IPS-18c (cell line): ENCODE data around the gene LCN1.

ENCODE experiments used
- H3K4me3 ChIP-seq: 2 replicates; pipeline ENCODE4 v1.7.0; 2013; ENCODE audit warnings: low read depth, mild to moderate bottlenecking, low read length, moderate library complexity; ENCODE audit not compliant: insufficient read depth
- H3K9me3 ChIP-seq: one replicate; pipeline ENCODE4 v1.6.1; 2013; ENCODE audit warnings: mild to moderate bottlenecking, low read length, moderate library complexity; ENCODE audit not compliant: control insufficient read depth, insufficient read depth

Gene LCN1

DNA sequence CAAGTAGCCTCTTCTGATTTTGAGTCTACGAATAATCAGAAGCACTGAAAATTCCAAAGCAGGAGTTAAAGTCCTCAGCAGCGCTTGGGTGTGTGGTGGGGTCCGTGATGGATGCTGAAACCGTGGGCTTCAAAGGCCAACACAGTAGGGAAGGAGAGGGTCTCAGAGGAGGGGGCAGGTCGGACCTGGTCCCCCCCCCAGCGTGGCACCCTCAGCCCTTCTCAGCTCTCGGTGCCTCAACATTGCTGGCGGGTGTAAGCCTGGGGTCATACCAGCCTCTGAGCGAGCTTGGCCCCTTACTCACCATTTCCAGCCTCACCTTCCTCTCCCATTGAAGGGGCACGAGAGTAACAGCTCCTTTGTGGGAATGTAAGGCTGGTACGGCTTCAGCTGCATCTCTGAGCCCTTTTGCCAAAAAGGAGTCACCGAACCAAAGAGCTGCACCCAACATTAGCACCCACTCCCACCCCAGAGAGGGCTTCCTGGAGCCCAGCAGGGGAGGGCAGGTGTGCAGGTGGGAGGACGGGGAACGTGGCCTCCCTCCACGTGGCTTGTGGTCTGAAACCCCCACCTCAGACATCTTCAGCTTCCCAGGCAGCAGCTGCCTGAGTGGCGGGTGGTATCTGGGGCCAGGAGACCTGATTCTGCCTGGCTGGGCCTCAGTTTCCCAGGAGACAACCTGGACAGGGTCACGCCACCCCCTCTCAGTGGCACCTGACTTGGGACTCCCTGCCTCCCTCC, 6.7 kb upstream of the LCN1 start:
- Histone ChIP-seq H3K9me3 (no peaks in the 10 kb centered on the region), H3K4me3 (no peak overlapping the region)

DNA sequence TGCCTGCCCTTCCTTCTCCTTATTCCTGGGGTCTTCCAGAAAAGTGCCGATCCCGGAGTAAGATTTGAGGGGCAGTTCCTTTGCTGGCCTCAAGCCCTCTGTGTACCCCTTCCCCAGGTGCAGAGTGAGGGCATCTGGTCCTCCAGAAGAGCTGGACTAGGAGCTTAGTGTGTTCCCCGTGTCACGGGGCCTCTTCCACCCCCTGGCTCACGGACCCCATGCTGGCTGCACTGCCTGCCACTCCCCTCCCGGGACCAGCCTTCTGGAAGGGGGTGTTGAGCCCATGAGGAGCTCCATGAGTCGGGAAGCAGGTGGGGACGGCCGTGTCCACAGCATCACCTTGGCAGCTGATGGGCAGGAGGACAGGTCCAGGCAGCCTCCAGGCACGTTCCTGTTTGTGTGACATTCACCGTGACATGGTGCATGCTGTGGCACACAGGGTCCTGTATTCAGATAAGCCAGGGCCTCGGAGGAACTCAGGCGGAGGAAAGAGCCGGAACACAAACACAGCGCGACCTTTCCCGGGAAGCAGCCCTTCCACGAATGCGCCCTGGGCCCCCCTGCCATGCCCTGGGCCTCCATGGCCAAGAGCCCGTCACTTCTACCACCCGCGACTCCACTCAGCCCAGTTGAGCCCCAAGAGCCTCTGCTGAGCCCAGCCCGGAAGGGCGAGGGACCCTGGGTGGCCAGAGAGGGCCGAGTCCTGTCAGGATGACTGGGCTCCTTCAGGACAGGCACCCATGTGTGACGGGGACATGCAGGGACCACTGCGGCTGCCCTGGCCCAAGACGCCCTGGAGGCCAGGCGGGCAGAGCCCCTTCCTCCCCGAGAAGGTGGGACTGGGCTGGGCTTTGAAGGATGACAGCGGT, 5.9 kb upstream of the LCN1 start:
- Histone ChIP-seq H3K4me3 (no peak overlapping the region), H3K9me3 (no peaks in the 10 kb centered on the region)

DNA sequence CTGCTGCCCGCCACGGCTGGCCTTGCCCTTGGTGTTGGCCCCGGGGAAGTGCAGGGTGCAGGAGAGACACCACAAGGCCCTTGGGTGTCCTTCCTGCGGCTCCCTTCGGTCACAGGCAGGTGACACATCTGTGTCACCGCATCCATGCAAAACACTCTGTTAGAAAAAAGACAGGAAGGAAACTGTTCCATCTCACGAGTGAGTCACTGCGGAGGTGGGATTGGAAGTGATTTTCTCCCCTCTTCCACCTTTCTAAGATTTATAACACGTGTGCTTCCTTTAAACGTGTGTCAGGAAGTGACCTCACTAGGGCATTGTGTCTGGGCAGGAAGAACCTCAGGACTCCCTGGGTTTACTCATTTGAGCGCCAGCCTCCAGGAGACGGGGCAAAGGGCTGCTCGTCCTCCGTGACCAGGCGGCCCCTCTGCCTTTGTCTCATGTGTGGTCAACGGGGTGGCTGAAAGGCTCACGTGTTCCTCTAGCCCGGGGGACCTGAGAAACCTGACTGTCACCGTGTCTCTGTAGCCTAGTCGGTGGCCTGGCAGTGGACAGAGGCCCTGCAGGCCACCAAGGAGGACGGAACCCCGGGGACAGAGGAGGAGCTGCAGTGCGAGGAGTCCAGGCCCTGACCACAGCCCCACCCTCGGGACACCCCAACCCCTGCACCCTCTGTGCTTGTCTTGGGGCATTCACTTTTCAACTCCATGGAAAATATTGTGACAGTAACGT, 4.9 kb upstream of the LCN1 start:
- no peak overlapping the region for H3K4me3 ChIP-seq
- H3K9me3 ChIP-seq = no peaks in the 10 kb centered on the region

DNA sequence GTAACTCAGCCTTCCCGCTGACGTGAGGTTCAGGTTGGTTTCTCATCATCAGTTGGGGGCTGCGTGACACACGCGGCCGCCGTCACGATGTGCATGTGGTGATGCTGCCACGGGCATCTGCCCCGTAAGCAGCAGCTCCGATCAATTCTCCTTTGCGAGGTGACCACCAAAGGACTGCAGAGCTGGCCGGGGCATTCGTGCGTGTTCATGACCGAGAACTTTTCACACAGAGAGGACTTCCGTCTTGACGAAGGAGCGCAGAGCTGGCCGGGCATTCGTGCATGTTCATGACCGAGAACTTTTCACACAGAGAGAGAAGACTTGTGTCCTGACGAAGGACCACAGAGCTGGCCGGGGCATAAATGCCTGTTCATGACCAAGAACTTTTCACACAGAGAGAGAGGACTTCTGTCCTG, 3.8 kb upstream of the LCN1 start:
- Histone ChIP-seq H3K4me3 (no peak overlapping the region), H3K9me3 (no peaks in the 10 kb centered on the region)

DNA sequence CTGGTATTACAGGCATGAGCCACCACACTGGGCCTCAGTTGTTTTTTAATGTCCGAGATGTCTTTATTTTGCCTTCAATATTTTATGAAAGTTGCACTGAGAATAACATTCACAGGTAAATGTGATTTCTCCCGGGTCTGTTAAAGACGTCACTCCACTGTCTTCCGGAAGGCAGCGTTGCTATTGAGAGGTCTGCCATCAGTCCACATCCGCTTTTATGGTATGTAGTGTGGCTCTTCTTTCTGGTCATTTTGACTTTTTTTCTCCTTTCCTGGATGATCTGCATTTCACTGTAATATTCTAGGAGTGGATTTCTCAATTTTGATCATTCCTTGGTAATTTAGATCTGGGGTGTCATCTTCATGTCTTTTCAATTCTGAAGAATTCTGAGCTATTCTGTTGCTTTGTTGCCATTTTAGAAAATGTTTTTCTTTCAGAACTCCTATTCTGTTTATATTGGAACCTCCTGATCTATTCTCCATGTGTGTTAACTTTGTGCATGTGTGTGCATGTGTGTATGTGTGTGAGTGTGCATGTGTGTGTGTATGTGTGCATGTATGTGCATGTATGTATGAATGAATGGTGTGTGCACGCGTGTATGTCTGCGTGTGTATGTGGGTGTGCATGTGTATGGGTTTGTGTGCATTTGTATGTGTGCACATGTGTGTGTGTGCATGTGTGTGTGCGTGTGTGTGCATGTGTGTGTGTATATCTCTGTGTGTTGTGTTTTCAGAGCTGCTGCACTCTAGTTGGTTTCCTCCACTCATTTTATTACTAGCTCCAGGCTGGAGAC, 1.9 kb upstream of the LCN1 start:
- Histone ChIP-seq H3K9me3 (no peaks in the 10 kb centered on the region), H3K4me3 (no peak overlapping the region)

DNA sequence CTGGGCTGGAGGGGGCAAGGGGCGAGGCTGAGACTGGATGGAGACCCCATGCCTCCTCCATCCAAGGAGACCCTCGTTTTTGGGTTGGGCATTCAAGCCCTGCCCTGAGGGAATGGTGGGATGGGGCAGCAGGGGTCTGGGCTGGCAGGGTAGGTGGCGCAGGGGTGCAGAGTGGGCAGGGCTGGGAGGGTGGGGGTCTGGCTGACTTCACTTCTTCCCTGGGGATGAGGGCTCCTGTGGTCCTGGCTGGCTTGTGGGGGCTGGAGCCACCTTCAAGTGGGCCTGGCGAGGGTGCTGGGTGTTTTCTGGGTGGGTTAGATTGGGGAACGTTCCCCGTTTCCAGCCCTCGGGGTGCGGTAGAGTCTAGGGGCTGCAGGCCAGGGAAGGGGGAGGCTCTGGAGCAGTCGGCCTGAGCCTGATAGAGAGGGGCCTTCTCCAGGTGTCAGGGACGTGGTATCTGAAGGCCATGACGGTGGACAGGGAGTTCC, 412 bp downstream of the LCN1 start:
- Histone ChIP-seq H3K4me3 (no peak overlapping the region), H3K9me3 (no peaks in the 10 kb centered on the region)

DNA sequence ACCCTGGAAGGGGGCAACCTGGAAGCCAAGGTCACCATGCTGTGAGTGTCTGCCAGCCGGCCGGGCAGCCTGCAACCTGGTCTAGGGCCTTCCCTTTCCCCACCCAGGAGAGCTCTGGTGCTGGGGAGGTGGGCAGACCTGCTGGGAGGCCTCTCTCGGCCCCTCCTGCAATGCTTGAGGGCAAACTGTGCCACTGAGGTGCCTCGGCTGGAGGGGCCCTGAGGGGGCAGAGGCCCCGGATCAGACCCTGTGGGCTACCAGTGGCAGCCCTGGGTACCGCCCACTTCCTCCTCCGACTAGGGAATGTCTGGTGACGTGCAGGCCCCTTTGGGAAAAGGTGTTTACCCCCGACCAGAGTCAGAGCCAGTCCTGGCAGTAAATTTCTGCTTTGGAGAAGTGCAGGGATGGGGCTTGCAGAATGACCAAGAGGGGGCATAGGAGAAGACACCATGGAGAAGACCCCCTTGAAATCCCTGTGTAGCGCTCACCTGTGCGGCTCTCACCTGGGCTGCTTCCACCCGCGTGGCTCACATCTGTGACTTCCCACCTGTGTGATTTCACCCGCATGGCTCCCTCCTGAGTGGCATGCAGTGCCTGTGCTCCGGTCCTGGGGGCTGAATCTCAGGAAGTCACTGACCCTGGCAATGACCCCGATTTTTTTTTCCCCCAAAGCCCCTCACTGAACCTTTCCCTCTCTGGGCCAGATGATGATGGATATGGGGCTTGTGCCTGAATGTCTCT, 1.1 kb downstream of the LCN1 start:
- Histone ChIP-seq H3K9me3 (no peaks in the 10 kb centered on the region), H3K4me3 (no peak overlapping the region)

DNA sequence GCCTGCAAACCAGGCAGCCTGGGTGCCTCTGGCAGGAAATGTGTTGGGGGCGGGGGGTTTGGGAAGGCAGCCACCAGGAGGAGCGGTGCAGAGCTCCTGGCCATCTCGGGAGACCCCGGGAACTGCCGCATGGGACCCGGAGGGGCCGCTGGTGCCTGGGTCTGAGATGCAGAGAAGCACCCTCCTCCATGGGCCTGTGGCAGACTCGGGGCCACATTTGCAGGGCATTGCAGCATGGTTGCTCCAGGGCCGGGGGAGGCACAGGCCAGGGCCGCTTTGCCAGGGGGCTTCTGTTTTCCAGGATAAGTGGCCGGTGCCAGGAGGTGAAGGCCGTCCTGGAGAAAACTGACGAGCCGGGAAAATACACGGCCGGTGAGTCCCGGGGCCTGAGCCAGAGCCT, 1.7 kb downstream of the LCN1 start:
- no peak overlapping the region for H3K4me3 ChIP-seq
- H3K9me3 ChIP-seq = no peaks in the 10 kb centered on the region

DNA sequence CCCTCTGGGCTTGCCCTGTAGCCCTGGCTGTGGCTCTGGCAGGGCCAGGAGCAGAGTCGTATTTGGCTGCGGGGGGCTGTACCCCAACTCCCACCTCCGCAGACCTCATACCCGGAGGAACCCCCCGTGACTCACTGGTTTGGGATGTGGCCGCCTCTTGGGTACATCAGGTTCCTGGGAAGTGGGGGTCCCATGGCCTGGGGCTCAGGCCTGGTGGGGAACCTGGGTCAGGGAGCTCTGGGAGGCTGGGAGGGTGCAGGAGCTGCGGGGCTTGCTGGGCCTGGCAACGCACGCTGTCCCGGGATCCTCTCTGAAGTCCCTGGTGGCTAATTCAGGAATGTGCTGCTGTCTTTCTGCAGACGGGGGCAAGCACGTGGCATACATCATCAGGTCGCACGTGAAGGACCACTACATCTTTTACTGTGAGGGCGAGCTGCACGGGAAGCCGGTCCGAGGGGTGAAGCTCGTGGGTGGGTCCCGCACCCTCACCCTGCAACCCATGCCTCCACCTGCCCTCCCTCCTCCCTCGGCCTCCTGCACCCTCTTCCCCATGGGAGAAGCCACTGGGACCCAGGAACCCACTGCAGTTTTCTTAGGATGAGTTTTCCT, 2.4 kb downstream of the LCN1 start:
- Histone ChIP-seq H3K4me3 (no peak overlapping the region), H3K9me3 (no peaks in the 10 kb centered on the region)

DNA sequence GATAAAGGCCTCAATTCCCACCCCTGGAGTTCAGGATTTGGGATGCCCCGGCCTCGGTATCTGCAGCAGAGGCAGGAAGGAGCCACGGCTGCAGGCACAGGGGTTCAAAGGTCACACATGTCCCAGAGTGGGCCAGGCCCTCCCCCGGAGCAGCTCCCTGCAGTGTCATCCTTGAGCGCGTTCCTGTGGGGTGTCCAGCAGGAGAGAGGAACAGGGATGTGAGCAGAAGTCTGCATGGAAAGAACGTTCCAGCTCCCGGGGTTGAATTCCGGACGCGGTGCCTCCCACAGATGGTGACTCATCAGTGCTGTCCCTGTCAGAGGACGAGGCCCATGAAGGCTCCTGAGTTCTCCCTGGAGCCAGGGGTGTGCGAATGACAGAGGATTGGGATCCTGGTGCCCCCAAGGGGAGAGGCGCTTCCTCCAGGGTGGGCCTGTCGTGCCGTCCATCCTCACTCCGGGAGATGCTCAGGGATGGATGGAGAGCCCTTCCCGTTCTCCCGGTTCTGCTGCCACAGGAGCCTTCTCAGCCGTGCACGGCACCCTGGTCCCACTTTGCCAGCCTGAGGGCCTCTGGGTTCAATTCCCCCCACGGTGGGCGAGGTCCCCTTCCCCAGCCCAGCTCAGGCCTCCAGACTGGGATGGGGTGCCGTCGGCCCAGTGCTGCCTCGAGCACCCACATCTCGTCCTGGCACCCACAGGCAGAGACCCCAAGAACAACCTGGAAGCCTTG, 3.1 kb downstream of the LCN1 start:
- no peak overlapping the region for H3K4me3 ChIP-seq
- H3K9me3 ChIP-seq = no peaks in the 10 kb centered on the region

DNA sequence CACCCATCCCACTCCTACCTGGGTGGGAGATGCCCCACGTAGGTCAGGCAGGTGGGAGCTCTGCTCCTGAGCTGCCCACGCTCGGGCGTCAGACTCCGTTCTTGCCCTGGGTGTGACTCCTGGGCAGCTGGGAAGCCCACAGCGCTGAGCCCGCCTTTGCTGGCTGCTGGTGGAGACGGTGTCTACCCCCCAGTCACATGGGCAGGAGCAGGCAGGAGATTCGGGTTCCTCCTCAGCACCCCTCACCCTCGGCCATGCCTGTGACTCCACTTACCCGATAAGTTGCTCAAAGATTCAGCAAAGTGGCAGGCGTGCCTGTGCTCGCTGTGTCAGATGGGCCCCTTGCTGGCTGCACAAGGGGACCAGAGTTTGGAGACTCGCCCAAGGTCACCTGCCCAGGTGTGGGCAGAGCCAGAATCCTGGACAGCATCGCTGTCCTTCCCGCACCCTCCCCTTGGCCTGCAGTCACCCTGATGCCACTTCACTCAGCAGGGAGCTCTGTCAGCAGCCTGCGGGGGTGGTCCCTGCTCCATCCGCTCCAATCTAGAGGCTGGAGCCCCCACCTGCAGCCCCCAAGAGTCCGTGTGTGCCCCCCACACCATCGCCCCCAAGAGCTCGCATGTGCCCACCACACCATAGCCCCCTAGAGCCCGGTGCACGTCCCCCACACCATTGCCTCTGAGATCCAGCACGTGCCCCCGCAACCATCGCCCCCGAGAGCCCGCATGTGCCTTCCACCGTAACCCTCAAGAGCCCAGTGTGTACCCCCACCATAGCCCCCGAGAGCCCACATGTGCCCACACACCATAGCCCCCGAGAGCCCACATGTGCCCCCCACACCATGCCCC, 4.2 kb downstream of the LCN1 start:
- Histone ChIP-seq H3K4me3 (no peak overlapping the region), H3K9me3 (no peaks in the 10 kb centered on the region)

DNA sequence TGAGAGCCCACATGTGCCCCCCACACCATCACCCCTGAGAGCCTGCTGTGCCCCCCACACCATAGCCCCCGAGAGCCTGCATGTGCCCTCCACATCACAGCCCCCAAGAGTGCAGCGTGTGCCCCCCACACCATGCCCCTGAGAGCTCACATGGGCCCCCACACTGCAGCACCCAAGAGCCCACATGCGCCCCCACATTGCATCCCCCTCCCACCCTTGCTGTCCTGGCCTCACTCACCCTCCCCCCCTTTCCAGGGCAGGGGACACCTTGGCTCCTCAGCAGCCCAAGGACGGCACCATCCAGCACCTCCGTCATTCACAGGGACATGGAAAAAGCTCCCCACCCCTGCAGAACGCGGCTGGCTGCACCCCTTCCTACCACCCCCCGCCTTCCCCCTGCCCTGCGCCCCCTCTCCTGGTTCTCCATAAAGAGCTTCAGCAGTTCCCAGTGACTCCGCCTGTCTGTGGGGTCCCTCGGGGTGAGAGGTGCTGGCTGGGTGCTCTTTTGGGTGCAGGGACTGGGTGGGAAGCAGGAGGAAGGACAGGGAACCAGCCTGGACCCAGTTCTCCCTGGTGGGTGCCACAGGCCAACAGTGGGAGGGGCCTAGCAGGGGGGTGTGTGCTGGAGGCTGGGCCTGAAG, 5.0 kb downstream of the LCN1 start:
- Histone ChIP-seq H3K4me3 (no peak overlapping the region), H3K9me3 (no peaks in the 10 kb centered on the region)

DNA sequence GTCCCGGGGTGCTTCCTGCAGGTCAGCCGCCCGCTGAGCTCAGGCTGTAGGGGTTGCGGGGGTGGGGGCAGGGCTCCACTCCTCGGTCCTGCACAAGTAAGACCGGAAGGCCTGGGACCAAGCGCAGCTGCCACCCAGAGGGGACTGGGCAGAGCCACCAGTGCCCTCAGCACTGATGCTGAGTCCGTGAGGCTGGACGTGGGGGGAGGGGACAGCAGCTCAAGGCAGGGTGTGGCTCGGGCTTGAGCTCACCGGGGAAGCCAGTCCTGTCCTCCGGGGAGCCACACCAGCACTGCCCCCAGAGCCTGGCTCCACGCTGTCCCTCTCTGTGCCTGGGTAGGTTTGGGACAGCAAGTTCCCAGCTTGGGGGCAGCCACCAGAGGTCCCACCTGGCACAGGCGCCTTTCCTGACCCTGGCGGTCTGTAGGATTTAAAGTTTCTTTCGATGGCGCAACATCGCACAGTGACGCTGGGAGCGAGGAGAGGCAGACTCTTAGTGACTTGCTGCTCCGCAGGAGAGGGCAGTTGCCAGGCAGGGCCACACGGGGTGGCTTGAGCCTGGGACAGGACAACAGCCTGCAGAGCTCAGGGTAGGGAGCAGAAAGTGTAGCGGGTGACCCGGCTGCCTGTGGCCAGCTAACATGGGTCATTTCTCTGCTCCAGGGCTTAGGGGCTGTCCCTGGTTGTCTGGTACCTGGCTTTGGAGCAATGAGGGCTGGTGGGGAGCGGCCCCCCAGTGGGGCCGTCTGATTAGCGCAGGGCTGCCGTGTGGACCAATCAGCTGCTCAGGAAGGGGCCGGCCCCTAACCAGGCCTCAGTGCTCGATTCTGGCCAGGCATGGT, 5.7 kb downstream of the LCN1 start:
- Histone ChIP-seq H3K9me3 (no peaks in the 10 kb centered on the region), H3K4me3 (no peak overlapping the region)
